HepG2 (cell line): Measurements from ENCODE around the gene MAN2C1. TPM values are rescaled to one million over a fixed set of nuclear protein-coding genes. Genes with fewer than 3 reads are reported as not detected.
A peak's percentile ranks its signal among the peaks of the same experiment; 100 is the strongest.

Experiments
- ARNT2 ChIP-seq: sonication (generic); formaldehyde crosslinking; IDR thresholded peaks from 2 replicates; pipeline ENCODE4 v1.8.0; 2022; ENCODE audit warnings: mild to moderate bottlenecking, low read depth, missing genetic modification reagents, moderate library complexity
- CBX5 ChIP-seq: sonication (generic); formaldehyde crosslinking; IDR thresholded peaks from 2 replicates; pipeline ENCODE4 v1.4.0; 2020; ENCODE audit warnings: missing genetic modification reagents, borderline replicate concordance
- KAT2B ChIP-seq: fragments of 150-350 bp; IDR thresholded peaks from 2 replicates; pipeline ENCODE4 v1.6.1; 2014; ENCODE audit warnings: low read depth, low read length, borderline replicate concordance
- PAXIP1 ChIP-seq: sonication (generic); formaldehyde crosslinking; conservative IDR thresholded peaks from 2 replicates; pipeline ENCODE4 v1.4.0; 2020; ENCODE audit warnings: mild to moderate bottlenecking, missing genetic modification reagents, moderate library complexity
- RFX5 ChIP-seq: IDR thresholded peaks from 2 replicates; pipeline ENCODE4 v1.6.1; 2011; ENCODE audit warnings: low read depth, low read length, improper control_type of control experiment
- SP1 ChIP-seq, 2 experiments: fragments of 450-650 bp in 1 of 2; sonication (generic) in 1 of 2; formaldehyde crosslinking in 1 of 2; IDR thresholded peaks; 2 replicates each; pipeline versions ENCODE4 v1.4.0 to v1.6.1; 2016 to 2020; ENCODE audit warnings: missing genetic modification reagents in 1 of 2
- SP5 ChIP-seq: IDR thresholded peaks from 2 replicates; pipeline ENCODE4 v1.6.1; 2016; ENCODE audit warnings: low read depth, borderline replicate concordance
- SRY ChIP-seq: sonication (generic); formaldehyde crosslinking; IDR thresholded peaks from 2 replicates; pipeline ENCODE4 v1.8.0; 2022; ENCODE audit warnings: mild to moderate bottlenecking, missing genetic modification reagents
- TCF7 ChIP-seq: sonication (generic); IDR thresholded peaks from 2 replicates; pipeline ENCODE4 v1.6.1; 2016; ENCODE audit warnings: antibody characterized with exemption, low read depth
- TEAD3 ChIP-seq: optimal IDR thresholded peaks from 2 replicates; pipeline ENCODE3; 2016; ENCODE audit warnings: borderline replicate concordance
- ZFP62 ChIP-seq: sonication (generic); formaldehyde crosslinking; IDR thresholded peaks from 2 replicates; pipeline ENCODE4 v1.4.0; 2020; ENCODE audit warnings: missing genetic modification reagents
- ZNF251 ChIP-seq: sonication (generic); formaldehyde crosslinking; IDR thresholded peaks from 2 replicates; pipeline ENCODE4 v1.9.0; 2021; ENCODE audit warnings: mild to moderate bottlenecking, missing genetic modification reagents
- ZNF510 ChIP-seq: sonication (generic); formaldehyde crosslinking; IDR thresholded peaks from 2 replicates; pipeline ENCODE4 v1.4.0; 2020; ENCODE audit warnings: low read depth, mild to moderate bottlenecking, missing genetic modification reagents
- polyA plus RNA-seq, 8 experiments: library from polyadenylated mRNA; depleted of rRNA in 3 of 8; stranded (reverse) in 7 of 8; unstranded in 1 of 8; fragments of >200 nt; fragmentation: Illumina TruSeq in 4 of 8; extraction: Trizol in 4 of 8; gene quantifications; 2 replicates each; pipeline versions ENCODE4 v1.2.1 to v1.2.3, GENCODE V29; 2011 to 2016; ENCODE audit warnings: low read depth in 4 of 8, missing spikeins in 1 of 8, mixed read lengths in 1 of 8; ENCODE audit not compliant: insufficient read depth in 1 of 8
- total RNA-seq, 5 experiments: library from RNA; depleted of rRNA; stranded (reverse); fragments of >200 nt; fragmentation: Illumina TruSeq; extraction: Trizol; gene quantifications; 2 replicates each; pipeline ENCODE4 v1.2.3, GENCODE V29; 2016; ENCODE audit warnings: low read depth in 1 of 5
- TF ChIP-seq, protein P1 (sequence below): sonication (generic); formaldehyde crosslinking; IDR thresholded peaks from 2 replicates; pipeline ENCODE4 v1.5.1; 2020; ENCODE audit warnings: mild to moderate bottlenecking, missing genetic modification reagents, moderate library complexity
- TF ChIP-seq, protein P2 (sequence below): sonication (generic); formaldehyde crosslinking; IDR thresholded peaks from 2 replicates; pipeline ENCODE4 v1.5.0; 2020; ENCODE audit warnings: missing genetic modification reagents, mild to moderate bottlenecking, borderline replicate concordance
- TF ChIP-seq, protein P3 (sequence below): fragments of 450-650 bp; IDR thresholded peaks from 2 replicates; pipeline ENCODE4 v1.6.1; 2017; ENCODE audit warnings: mild to moderate bottlenecking

The MAN2C1 gene
- total and polyA plus RNA-seq, 2 of the 13 experiments (the other 11 are each of a cell fraction or from before 2014, with no cell fraction given): 62.6 to 71.0 TPM

GRCh38 chr15:75367913-75368688 lies at the start of gene MAN2C1 (continued):
- TF ChIP-seq ARNT2 (no peak; the same call in none of the 2 replicates), ZNF251 (CRISPR knock-in tag) (no peak), PAXIP1 (CRISPR knock-in tag) (no peak; the same call in none of the 2 replicates), SP5 (CRISPR knock-in tag) (peak; percentile 71; the same call in 1 of the 2 replicates), SRY (CRISPR knock-in tag) (peak; percentile 88; the same call in 1 of the 2 replicates), KAT2B (no peak), SP1 (IDR thresholded peaks at IDR 0.05) (no peak), SP1 (CRISPR knock-in tag; IDR thresholded peaks at IDR 0.05) (peak; percentile 87), ZNF510 (CRISPR knock-in tag) (no peak; the same call in 1 of the 2 replicates), ZFP62 (CRISPR knock-in tag) (no peak), TEAD3 (CRISPR knock-in tag) (peak; percentile 57), TCF7 (no peak), CBX5 (CRISPR knock-in tag) (peak; percentile 51), RFX5 (peak; percentile 24; the same call in 1 of the 2 replicates)
- TF ChIP-seq, protein P1, sequence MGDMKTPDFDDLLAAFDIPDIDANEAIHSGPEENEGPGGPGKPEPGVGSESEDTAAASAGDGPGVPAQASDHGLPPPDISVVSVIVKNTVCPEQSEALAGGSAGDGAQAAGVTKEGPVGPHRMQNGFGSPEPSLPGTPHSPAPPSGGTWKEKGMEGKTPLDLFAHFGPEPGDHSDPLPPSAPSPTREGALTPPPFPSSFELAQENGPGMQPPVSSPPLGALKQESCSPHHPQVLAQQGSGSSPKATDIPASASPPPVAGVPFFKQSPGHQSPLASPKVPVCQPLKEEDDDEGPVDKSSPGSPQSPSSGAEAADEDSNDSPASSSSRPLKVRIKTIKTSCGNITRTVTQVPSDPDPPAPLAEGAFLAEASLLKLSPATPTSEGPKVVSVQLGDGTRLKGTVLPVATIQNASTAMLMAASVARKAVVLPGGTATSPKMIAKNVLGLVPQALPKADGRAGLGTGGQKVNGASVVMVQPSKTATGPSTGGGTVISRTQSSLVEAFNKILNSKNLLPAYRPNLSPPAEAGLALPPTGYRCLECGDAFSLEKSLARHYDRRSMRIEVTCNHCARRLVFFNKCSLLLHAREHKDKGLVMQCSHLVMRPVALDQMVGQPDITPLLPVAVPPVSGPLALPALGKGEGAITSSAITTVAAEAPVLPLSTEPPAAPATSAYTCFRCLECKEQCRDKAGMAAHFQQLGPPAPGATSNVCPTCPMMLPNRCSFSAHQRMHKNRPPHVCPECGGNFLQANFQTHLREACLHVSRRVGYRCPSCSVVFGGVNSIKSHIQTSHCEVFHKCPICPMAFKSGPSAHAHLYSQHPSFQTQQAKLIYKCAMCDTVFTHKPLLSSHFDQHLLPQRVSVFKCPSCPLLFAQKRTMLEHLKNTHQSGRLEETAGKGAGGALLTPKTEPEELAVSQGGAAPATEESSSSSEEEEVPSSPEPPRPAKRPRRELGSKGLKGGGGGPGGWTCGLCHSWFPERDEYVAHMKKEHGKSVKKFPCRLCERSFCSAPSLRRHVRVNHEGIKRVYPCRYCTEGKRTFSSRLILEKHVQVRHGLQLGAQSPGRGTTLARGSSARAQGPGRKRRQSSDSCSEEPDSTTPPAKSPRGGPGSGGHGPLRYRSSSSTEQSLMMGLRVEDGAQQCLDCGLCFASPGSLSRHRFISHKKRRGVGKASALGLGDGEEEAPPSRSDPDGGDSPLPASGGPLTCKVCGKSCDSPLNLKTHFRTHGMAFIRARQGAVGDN: peak; percentile 91
- TF ChIP-seq, protein P2, sequence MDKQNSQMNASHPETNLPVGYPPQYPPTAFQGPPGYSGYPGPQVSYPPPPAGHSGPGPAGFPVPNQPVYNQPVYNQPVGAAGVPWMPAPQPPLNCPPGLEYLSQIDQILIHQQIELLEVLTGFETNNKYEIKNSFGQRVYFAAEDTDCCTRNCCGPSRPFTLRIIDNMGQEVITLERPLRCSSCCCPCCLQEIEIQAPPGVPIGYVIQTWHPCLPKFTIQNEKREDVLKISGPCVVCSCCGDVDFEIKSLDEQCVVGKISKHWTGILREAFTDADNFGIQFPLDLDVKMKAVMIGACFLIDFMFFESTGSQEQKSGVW (CRISPR knock-in tag): no peak
- TF ChIP-seq, protein P3, sequence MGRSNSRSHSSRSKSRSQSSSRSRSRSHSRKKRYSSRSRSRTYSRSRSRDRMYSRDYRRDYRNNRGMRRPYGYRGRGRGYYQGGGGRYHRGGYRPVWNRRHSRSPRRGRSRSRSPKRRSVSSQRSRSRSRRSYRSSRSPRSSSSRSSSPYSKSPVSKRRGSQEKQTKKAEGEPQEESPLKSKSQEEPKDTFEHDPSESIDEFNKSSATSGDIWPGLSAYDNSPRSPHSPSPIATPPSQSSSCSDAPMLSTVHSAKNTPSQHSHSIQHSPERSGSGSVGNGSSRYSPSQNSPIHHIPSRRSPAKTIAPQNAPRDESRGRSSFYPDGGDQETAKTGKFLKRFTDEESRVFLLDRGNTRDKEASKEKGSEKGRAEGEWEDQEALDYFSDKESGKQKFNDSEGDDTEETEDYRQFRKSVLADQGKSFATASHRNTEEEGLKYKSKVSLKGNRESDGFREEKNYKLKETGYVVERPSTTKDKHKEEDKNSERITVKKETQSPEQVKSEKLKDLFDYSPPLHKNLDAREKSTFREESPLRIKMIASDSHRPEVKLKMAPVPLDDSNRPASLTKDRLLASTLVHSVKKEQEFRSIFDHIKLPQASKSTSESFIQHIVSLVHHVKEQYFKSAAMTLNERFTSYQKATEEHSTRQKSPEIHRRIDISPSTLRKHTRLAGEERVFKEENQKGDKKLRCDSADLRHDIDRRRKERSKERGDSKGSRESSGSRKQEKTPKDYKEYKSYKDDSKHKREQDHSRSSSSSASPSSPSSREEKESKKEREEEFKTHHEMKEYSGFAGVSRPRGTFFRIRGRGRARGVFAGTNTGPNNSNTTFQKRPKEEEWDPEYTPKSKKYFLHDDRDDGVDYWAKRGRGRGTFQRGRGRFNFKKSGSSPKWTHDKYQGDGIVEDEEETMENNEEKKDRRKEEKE: no peak
